Mesendoderm (in vitro differentiated cells): ENCODE results near the gene FAM217B.
A peak's percentile ranks its signal among the peaks of the same experiment; 100 is the strongest.

Source experiments
- DNase-seq: peaks from one replicate; pipeline ENCODE4 v3.0.0; 2013
- H2AK5ac ChIP-seq: 2 replicates; pipeline ENCODE4 v1.6.1; 2013; ENCODE audit warnings: low read length, inconsistent platforms
- H2BK120ac ChIP-seq: 2 replicates; pipeline ENCODE4 v1.6.1; 2013; ENCODE audit warnings: low read depth, mild to moderate bottlenecking, low read length, moderate library complexity, mixed read lengths
- H2BK15ac ChIP-seq: replicated peaks from 2 replicates; pipeline ENCODE4 v1.6.1; 2013; ENCODE audit warnings: low read depth, mild to moderate bottlenecking, moderate library complexity
- H2BK5ac ChIP-seq: 2 replicates; pipeline ENCODE4 v1.6.1; 2013; ENCODE audit warnings: low read length, inconsistent platforms
- H3K18ac ChIP-seq: 2 replicates; pipeline ENCODE4 v1.6.1; 2013; ENCODE audit warnings: mild to moderate bottlenecking, low read length, mixed read lengths
- H3K23ac ChIP-seq: one replicate; pipeline ENCODE4 v1.6.1; 2013; ENCODE audit warnings: low read length
- H3K27ac ChIP-seq: 2 replicates; pipeline ENCODE4 v1.5.1; 2013; ENCODE audit warnings: low read depth, mild to moderate bottlenecking, inconsistent platforms, low read length, moderate library complexity
- H3K27me3 ChIP-seq: 2 replicates; pipeline ENCODE4 v1.6.1; 2013; ENCODE audit warnings: low read length, control low read depth, mild to moderate bottlenecking, inconsistent platforms; ENCODE audit not compliant: insufficient read depth, poor library complexity
- H3K36me3 ChIP-seq: 2 replicates; pipeline ENCODE4 v1.6.1; 2013; ENCODE audit warnings: low read length, inconsistent platforms; ENCODE audit not compliant: control insufficient read depth, insufficient read depth
- H3K4ac ChIP-seq: one replicate; pipeline ENCODE4 v1.6.1; 2013; ENCODE audit warnings: low read depth, mild to moderate bottlenecking, low read length, moderate library complexity
- H3K4me1 ChIP-seq: 2 replicates; pipeline ENCODE4 v1.6.1; 2013; ENCODE audit warnings: low read depth, low read length, inconsistent platforms; ENCODE audit not compliant: control insufficient read depth
- H3K4me2 ChIP-seq: 2 replicates; pipeline ENCODE4 v1.6.1; 2013; ENCODE audit warnings: low read length
- H3K4me3 ChIP-seq: 2 replicates; pipeline ENCODE4 v1.5.1; 2013; ENCODE audit warnings: mild to moderate bottlenecking, low read length
- H3K56ac ChIP-seq: one replicate; pipeline ENCODE4 v1.6.1; 2013; ENCODE audit warnings: low read length
- H3K79me1 ChIP-seq: 2 replicates; pipeline ENCODE4 v1.6.1; 2013; ENCODE audit warnings: low read length, inconsistent platforms
- H3K79me2 ChIP-seq: 2 replicates; pipeline ENCODE4 v1.6.1; 2013; ENCODE audit warnings: mild to moderate bottlenecking, low read length; ENCODE audit not compliant: control insufficient read depth, insufficient read depth
- H3K9ac ChIP-seq: 2 replicates; pipeline ENCODE4 v1.6.1; 2013; ENCODE audit warnings: low read length, inconsistent platforms
- H4K5ac ChIP-seq: one replicate; pipeline ENCODE4 v1.6.1; 2013; ENCODE audit warnings: low read length
- H4K8ac ChIP-seq: one replicate; pipeline ENCODE4 v1.6.1; 2013; ENCODE audit warnings: low read depth, mild to moderate bottlenecking, control low read depth, low read length, moderate library complexity
- WGBS: extraction: QIAGEN DNeasy Blood & Tissue Kit; methylation state at CpG from one replicate; pipeline ENCODE4 v1.1.7; 2013; ENCODE audit warnings: low lambda C conversion rate, missing lambda C conversion rate; ENCODE audit not compliant: insufficient coverage; ENCODE audit errors: extremely low coverage; 5-methylcytosine and 5-hydroxymethylcytosine counted together

The FAM217B gene

DNA sequence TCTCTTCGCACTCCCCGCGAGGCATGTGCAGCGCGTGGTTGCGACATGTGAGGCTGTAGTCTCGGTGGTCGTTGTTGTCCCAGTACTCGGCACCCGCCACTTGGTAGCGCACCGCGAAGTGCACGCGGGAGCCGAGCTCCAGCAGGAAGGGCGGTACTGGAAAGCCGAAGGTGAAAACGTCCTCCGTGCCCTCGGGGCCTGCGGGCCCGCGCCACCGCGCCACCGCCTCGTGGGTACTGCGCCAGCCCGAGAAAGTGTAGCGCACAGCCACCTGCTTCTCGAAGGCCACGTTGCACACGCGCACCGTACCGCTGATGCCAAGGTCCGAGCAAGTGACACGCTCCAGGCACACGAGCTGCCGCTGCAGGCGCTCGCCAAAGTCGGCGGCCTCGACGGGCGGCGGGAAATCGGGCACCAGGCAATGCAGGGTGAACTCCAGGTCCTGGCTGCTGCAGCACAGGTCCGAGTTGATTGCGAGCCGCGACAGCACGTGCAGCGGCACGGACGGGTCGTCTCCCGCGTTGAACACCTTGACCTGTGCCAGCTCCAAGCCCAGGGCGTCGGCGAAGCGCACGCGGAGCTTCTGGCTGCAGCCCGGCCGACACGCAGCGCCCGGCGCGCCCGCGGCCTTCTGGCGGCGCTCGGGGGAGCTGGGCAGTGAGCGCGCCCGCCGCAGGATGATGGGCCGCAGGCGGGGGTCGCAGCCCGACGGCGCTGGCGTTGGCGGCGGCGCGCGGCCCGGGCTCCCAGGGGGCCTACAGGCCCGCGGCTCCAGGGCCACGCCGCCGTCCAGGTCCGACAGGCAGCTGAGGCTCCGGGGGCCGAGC lies 924 bp upstream of the FAM217B start:
- Histone ChIP-seq H3K18ac (peak overlapping the region; percentile 91), H4K5ac (no peak overlapping the region), H2BK5ac (no peak overlapping the region), H3K4ac (no peak overlapping the region), H3K79me2 (no peaks in the 10 kb centered on the region), H3K4me1 (no peaks in the 10 kb centered on the region), H2BK120ac (no peak overlapping the region), H2BK15ac (no peak overlapping the region), H3K36me3 (no peaks in the 10 kb centered on the region), H2AK5ac (no peak overlapping the region), H3K27me3 (no peaks in the 10 kb centered on the region), H4K8ac (no peak overlapping the region), H3K23ac (no peak overlapping the region), H3K27ac (peak overlapping the region; percentile 47), H3K79me1 (no peaks in the 10 kb centered on the region), H3K56ac (peak overlapping the region; percentile 63), H3K4me3 (peak overlapping the region; percentile 38), H3K9ac (peak overlapping the region; percentile 58), H3K4me2 (peak overlapping the region; percentile 8)
- peak; percentile 51 for DNase-seq
- no CpG with 5 or more reads among the region's 104 CpGs for WGBS

DNA sequence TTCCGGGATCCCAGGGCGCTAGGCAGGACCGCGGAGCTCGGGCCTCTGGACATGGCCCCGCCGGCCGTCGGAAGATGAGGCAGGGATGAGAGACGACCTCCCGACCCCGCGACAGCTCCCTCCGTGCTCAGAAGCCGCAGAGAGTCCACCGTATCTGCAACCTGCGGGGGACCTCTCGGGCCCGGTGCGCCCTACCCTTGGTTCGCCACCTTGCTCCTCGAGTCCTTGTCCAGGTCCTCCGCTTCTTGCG lies 385 bp upstream of the FAM217B start:
- Histone ChIP-seq H3K9ac (peak overlapping the region; percentile 58), H3K27ac (peak overlapping the region; percentile 47), H3K4me2 (peak overlapping the region; percentile 8), H3K79me2 (no peaks in the 10 kb centered on the region), H3K4ac (peak overlapping the region; percentile 18), H3K56ac (peak overlapping the region; percentile 63), H4K5ac (no peak overlapping the region), H2BK120ac (no peak overlapping the region), H2BK5ac (no peak overlapping the region), H4K8ac (no peak overlapping the region), H3K4me1 (no peaks in the 10 kb centered on the region), H3K18ac (peak overlapping the region; percentile 91), H3K23ac (no peak overlapping the region), H3K4me3 (peak overlapping the region; percentile 38), H3K36me3 (no peaks in the 10 kb centered on the region), H2BK15ac (no peak overlapping the region), H2AK5ac (no peak overlapping the region), H3K27me3 (no peaks in the 10 kb centered on the region), H3K79me1 (no peaks in the 10 kb centered on the region)
- no CpG with 5 or more reads among the region's 24 CpGs for WGBS
- DNase-seq = no peak

GRCh38 chr20:59940956-59941294 lies 736 bp downstream of the FAM217B start:
- Histone ChIP-seq H3K23ac (no peak overlapping the region), H2AK5ac (no peak overlapping the region), H3K27me3 (no peaks in the 10 kb centered on the region), H4K8ac (no peak overlapping the region), H3K79me2 (no peaks in the 10 kb centered on the region), H3K4me1 (no peaks in the 10 kb centered on the region), H2BK15ac (no peak overlapping the region), H2BK120ac (no peak overlapping the region), H3K4me2 (peak overlapping the region; percentile 85), H3K18ac (peak overlapping the region; percentile 82), H3K4me3 (peak overlapping the region; percentile 86), H4K5ac (peak overlapping the region; percentile 92), H3K27ac (peak overlapping the region; percentile 44), H2BK5ac (peak overlapping the region; percentile 51), H3K36me3 (no peaks in the 10 kb centered on the region), H3K56ac (peak overlapping the region; percentile 97), H3K9ac (peak overlapping the region; percentile 92), H3K4ac (peak overlapping the region; percentile 25), H3K79me1 (no peaks in the 10 kb centered on the region)
- no peak for DNase-seq
- WGBS = no CpG with 5 or more reads among the region's 4 CpGs

DNA sequence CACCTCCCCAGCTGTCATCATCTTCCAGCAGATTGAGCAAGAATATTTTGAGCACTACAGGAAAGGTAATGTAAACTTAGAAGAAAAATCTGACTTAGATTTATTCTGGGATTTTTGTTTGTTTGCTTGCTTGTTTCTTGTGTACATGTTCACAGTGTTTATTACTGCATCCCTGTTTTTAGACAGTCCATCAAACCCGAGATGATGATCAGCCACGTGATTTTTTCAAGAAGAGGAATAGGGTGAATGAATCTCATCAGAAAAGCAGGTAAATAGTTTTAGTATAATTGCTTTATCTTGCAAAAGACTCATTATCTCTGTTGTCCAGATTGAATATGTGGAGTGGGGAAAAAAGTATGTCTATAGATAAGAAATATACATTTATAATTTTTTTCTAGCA lies 2.1 kb downstream of the FAM217B start:
- Histone ChIP-seq H3K4ac (no peak overlapping the region), H4K5ac (no peak overlapping the region), H3K27me3 (no peaks in the 10 kb centered on the region), H3K79me2 (no peaks in the 10 kb centered on the region), H4K8ac (no peak overlapping the region), H3K27ac (no peak overlapping the region), H3K4me3 (no peak overlapping the region), H3K36me3 (no peaks in the 10 kb centered on the region), H2BK120ac (no peak overlapping the region), H3K79me1 (no peaks in the 10 kb centered on the region), H3K56ac (no peak overlapping the region), H3K4me1 (no peaks in the 10 kb centered on the region), H2AK5ac (no peak overlapping the region), H3K18ac (no peak overlapping the region), H3K23ac (no peak overlapping the region), H2BK5ac (no peak overlapping the region), H3K9ac (no peak overlapping the region), H3K4me2 (no peak overlapping the region), H2BK15ac (no peak overlapping the region)
- no peak for DNase-seq
- no CpG with 5 or more reads among the region's 2 CpGs for WGBS

DNA sequence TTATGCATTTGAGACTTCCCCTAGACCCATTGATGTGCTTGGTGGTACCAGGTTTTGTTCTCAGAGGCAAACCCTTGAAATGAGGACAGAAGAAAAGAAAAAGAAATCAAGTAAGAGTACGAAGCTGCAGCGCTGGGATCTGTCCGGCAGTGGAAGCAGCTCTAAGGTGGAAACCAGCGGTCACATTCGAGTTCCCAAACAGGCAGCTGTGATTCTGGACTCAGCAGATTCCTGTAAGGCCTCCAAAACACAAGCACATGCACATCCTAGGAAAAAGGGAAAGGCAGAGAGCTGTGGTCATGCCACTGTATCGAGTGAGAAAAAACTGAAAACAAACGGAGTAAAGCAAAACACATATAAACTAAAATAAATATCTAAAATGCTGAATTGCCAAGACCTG lies 4.5 kb downstream of the FAM217B start:
- Histone ChIP-seq H3K79me1 (no peaks in the 10 kb centered on the region), H3K79me2 (no peaks in the 10 kb centered on the region), H3K27ac (no peak overlapping the region), H4K5ac (no peak overlapping the region), H2BK120ac (no peak overlapping the region), H3K23ac (no peak overlapping the region), H3K56ac (no peak overlapping the region), H3K36me3 (no peaks in the 10 kb centered on the region), H2AK5ac (no peak overlapping the region), H4K8ac (no peak overlapping the region), H3K4me1 (no peaks in the 10 kb centered on the region), H3K9ac (no peak overlapping the region), H2BK15ac (no peak overlapping the region), H3K4ac (no peak overlapping the region), H3K4me3 (no peak overlapping the region), H3K27me3 (no peaks in the 10 kb centered on the region), H2BK5ac (no peak overlapping the region), H3K4me2 (no peak overlapping the region), H3K18ac (no peak overlapping the region)
- WGBS = no CpG with 5 or more reads among the region's 7 CpGs
- DNase-seq = no peak

- DNase-seq = no peak
- Histone ChIP-seq H3K27ac (no peak overlapping the region), H3K4ac (no peak overlapping the region), H4K5ac (no peak overlapping the region), H2BK5ac (no peak overlapping the region), H3K9ac (no peak overlapping the region), H3K79me1 (no peaks in the 10 kb centered on the region), H2BK120ac (no peak overlapping the region), H2AK5ac (no peak overlapping the region), H2BK15ac (no peak overlapping the region), H3K56ac (no peak overlapping the region), H4K8ac (no peak overlapping the region), H3K27me3 (no peaks in the 10 kb centered on the region), H3K23ac (no peak overlapping the region), H3K18ac (no peak overlapping the region), H3K79me2 (no peaks in the 10 kb centered on the region), H3K4me1 (no peaks in the 10 kb centered on the region), H3K36me3 (no peaks in the 10 kb centered on the region), H3K4me2 (no peak overlapping the region), H3K4me3 (no peak overlapping the region)
- no CpG with 5 or more reads among the region's 3 CpGs for WGBS
Measured at GRCh38 chr20:59945175-59945574, 5.0 kb downstream of the FAM217B start.
